ENCODE data around the gene CNTNAP5.

The CNTNAP5 gene

GRCh38 chr2:124713969-124714368, 688.9 kb downstream of the CNTNAP5 start:
- Mint-ChIP-seq H3K27ac (no peak overlapping the region), H3K4me1 (no peaks in the 10 kb centered on the region), H3K9me3 (peaks cover 15% of the 10 kb centered on the region), H3K4me3 (no peak overlapping the region), H3K36me3 (no peaks in the 10 kb centered on the region)
- no peak for ATAC-seq
- DNase-seq (ENCODE audit: low spot score in 2 of 2): no peak

- Mint-ChIP-seq H3K4me3 (no peak overlapping the region), H3K4me1 (no peaks in the 10 kb centered on the region)
Observed at GRCh38 chr2:124725187-124725586, 700.1 kb downstream of the CNTNAP5 start.

DNA sequence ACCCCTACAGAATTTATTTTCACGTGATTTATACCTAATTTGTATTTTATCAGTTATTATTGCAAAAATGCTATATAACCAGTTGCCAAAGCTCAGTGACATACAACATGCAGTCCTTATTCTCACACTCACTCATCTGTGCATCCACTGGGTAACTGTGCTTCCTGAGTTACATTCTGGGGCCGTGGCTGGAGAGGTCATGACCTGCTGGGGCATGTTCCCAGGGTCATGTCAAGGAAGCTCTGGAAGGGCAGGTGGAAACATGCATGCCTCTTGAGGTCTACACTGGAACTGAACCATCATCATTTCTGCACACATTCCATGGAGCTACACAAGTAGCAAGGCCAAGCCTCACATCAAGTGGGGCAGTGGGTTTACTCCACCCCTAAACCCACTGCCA, 715.5 kb downstream of the CNTNAP5 start:
- H3K4me3 Mint-ChIP-seq: no peak overlapping the region
- H3K4me1 Mint-ChIP-seq: no peaks in the 10 kb centered on the region
- no peak overlapping the region for H3K27ac Mint-ChIP-seq
- peaks cover 16% of the 10 kb centered on the region for H3K9me3 Mint-ChIP-seq
- no peaks in the 10 kb centered on the region for H3K36me3 Mint-ChIP-seq
- ATAC-seq (no peak), DNase-seq (ENCODE audit: low spot score in 2 of 2) (no peak)

More at GRCh38 chr2:124725187-124725586, 700.1 kb downstream of the CNTNAP5 start:
- DNase-seq (ENCODE audit: low spot score in 2 of 2) (no peak), ATAC-seq (no peak)
- H3K9me3 Mint-ChIP-seq: peaks cover 8% of the 10 kb centered on the region
- H3K36me3 Mint-ChIP-seq: no peaks in the 10 kb centered on the region
- H3K27ac Mint-ChIP-seq: no peak overlapping the region

- no peaks in the 10 kb centered on the region for H3K4me1 Mint-ChIP-seq
- H3K9me3 Mint-ChIP-seq: peaks cover 18% of the 10 kb centered on the region
- H3K36me3 Mint-ChIP-seq: no peaks in the 10 kb centered on the region
- H3K4me3 Mint-ChIP-seq: no peak overlapping the region
- ATAC-seq: no peak
- H3K27ac Mint-ChIP-seq: no peak overlapping the region
- DNase-seq (ENCODE audit: low spot score in 2 of 2): no peak
Observed at GRCh38 chr2:124753842-124754241, 728.8 kb downstream of the CNTNAP5 start.

GRCh38 chr2:124755386-124755785, 730.3 kb downstream of the CNTNAP5 start:
- no peaks in the 10 kb centered on the region for H3K36me3 Mint-ChIP-seq
- H3K4me1 Mint-ChIP-seq: no peaks in the 10 kb centered on the region
- DNase-seq (ENCODE audit: low spot score in 2 of 2): no peak
- ATAC-seq: no peak
- H3K9me3 Mint-ChIP-seq: peaks cover 9% of the 10 kb centered on the region
- H3K4me3 Mint-ChIP-seq: no peak overlapping the region
- no peak overlapping the region for H3K27ac Mint-ChIP-seq

GRCh38 chr2:124756048-124756447, 731.0 kb downstream of the CNTNAP5 start:
- no peaks in the 10 kb centered on the region for H3K4me1 Mint-ChIP-seq
- no peak overlapping the region for H3K27ac Mint-ChIP-seq
- DNase-seq (ENCODE audit: low spot score in 2 of 2): no peak
- H3K4me3 Mint-ChIP-seq: no peak overlapping the region
- peaks cover 9% of the 10 kb centered on the region for H3K9me3 Mint-ChIP-seq
- no peak for ATAC-seq
- H3K36me3 Mint-ChIP-seq: no peaks in the 10 kb centered on the region

GRCh38 chr2:124762388-124762787, 737.3 kb downstream of the CNTNAP5 start:
- Mint-ChIP-seq H3K36me3 (no peaks in the 10 kb centered on the region), H3K27ac (no peak overlapping the region), H3K4me1 (no peaks in the 10 kb centered on the region), H3K9me3 (peaks cover 9% of the 10 kb centered on the region), H3K4me3 (no peak overlapping the region)
- ATAC-seq (no peak), DNase-seq (ENCODE audit: low spot score in 2 of 2) (no peak)

DNA sequence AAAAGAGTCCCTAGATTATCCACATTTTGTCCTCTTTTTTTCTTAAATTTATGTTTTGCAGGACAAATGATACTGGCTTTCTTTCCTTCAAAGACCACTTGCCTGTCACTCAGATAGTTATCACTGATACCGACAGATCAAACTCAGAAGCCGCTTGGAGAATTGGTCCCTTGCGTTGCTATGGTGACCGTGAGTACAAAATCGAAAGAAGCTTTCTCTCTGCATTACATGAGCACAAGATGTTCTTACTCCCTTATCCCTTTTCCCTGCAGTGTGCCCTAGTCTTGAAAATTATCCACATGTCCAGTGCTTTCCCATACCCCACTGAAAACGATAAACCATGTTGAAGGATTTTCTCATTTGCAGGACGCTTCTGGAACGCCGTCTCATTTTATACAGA, 738.5 kb downstream of the CNTNAP5 start:
- H3K9me3 Mint-ChIP-seq: peaks cover 2% of the 10 kb centered on the region
- no peak overlapping the region for H3K4me3 Mint-ChIP-seq
- no peak overlapping the region for H3K27ac Mint-ChIP-seq
- no peaks in the 10 kb centered on the region for H3K36me3 Mint-ChIP-seq
- H3K4me1 Mint-ChIP-seq: no peaks in the 10 kb centered on the region
- ATAC-seq: no peak
- no peak for DNase-seq (ENCODE audit: low spot score in 2 of 2)

DNA sequence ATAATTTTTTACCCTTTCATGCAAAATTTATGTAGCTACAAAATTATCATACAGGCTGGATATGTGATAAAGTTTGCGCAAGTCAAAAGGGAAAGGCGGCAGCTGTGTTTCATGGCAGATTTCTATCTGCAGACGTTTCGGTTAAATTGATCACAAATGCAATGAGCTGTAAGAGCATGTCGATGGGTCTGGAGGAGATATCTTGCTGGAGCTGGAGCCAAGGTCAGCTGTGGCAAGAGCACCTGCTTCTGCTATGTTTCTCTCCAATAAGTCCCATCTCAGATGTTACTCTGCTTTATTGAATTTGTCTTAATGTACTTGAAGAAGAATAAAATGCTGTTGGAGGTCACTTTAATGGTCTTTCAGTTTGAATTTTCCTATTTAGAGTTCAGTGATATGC, 749.7 kb downstream of the CNTNAP5 start:
- H3K9me3 Mint-ChIP-seq: peaks cover 5% of the 10 kb centered on the region
- no peak for DNase-seq (ENCODE audit: low spot score in 2 of 2)

GRCh38 chr2:124776332-124776731, 751.2 kb downstream of the CNTNAP5 start:
- Mint-ChIP-seq H3K4me1 (no peaks in the 10 kb centered on the region), H3K27ac (no peak overlapping the region), H3K36me3 (no peaks in the 10 kb centered on the region), H3K9me3 (peaks cover 5% of the 10 kb centered on the region), H3K4me3 (no peak overlapping the region)
- ATAC-seq (no peak), DNase-seq (ENCODE audit: low spot score in 2 of 2) (no peak)

More for the DNA sequence above, 749.7 kb downstream of the CNTNAP5 start:
- Mint-ChIP-seq H3K4me3 (no peak overlapping the region), H3K36me3 (no peaks in the 10 kb centered on the region), H3K4me1 (no peaks in the 10 kb centered on the region), H3K27ac (no peak overlapping the region)
- no peak for ATAC-seq

- Mint-ChIP-seq H3K4me3 (no peak overlapping the region), H3K36me3 (no peaks in the 10 kb centered on the region), H3K4me1 (no peaks in the 10 kb centered on the region), H3K9me3 (peaks cover 5% of the 10 kb centered on the region), H3K27ac (no peak overlapping the region)
- ATAC-seq (no peak), DNase-seq (ENCODE audit: low spot score in 2 of 2) (no peak)
Observed at GRCh38 chr2:124778076-124778475, 753.0 kb downstream of the CNTNAP5 start.

DNA sequence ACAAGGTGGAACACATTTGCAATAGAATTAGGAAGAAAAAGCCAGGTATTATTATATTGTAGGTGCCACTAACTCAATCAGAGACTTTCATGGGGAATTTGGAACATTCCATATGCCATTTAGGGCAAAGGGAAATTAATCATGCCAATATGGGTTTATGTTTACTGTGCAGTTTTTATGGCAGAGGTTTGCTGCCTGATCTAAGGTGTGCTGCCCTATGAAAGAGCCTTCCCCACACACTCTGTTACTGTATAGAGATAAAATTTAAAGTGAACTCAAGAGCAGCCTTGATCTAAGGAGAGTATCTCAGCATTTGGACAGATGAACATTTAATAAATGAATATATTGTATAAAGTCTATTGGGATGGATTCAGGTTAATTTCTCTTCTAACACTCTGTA, 771.6 kb downstream of the CNTNAP5 start:
- no peaks in the 10 kb centered on the region for H3K36me3 Mint-ChIP-seq
- H3K4me1 Mint-ChIP-seq: no peaks in the 10 kb centered on the region
- ATAC-seq (no peak), DNase-seq (ENCODE audit: low spot score in 2 of 2) (no peak)
- no peak overlapping the region for H3K4me3 Mint-ChIP-seq
- peaks cover 17% of the 10 kb centered on the region for H3K9me3 Mint-ChIP-seq
- no peak overlapping the region for H3K27ac Mint-ChIP-seq

DNA sequence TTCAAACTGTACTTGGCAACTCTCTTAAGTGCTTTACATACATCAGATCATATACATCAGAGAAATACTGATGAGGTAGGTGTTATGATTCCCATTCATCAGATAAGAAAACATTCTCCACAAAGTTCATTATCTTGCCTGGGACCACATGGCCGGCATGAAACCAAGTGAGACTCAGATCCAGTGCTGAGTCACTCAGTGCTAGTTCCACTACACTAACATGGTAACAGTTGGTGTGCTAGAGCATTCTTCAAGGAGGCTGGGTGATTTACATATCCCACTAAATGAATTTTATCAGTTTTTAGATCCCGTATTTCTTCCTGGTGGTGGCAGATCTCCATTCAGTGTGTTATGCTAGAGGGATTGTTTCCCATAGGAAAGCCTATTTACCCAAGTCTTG, 772.0 kb downstream of the CNTNAP5 start:
- Mint-ChIP-seq H3K4me1 (no peaks in the 10 kb centered on the region), H3K36me3 (no peaks in the 10 kb centered on the region), H3K9me3 (peaks cover 16% of the 10 kb centered on the region), H3K4me3 (no peak overlapping the region), H3K27ac (no peak overlapping the region)
- ATAC-seq (no peak), DNase-seq (ENCODE audit: low spot score in 2 of 2) (no peak)

GRCh38 chr2:124798551-124798950, 773.5 kb downstream of the CNTNAP5 start:
- Mint-ChIP-seq H3K36me3 (no peaks in the 10 kb centered on the region), H3K4me3 (no peak overlapping the region)
- ATAC-seq: no peak

GRCh38 chr2:124804014-124804940, 779.2 kb downstream of the CNTNAP5 start:
- ATAC-seq (no peak), DNase-seq (ENCODE audit: low spot score in 2 of 2) (no peak)
- Mint-ChIP-seq H3K9me3 (peaks cover 15% of the 10 kb centered on the region), H3K4me3 (no peak overlapping the region), H3K27ac (no peak overlapping the region), H3K4me1 (no peaks in the 10 kb centered on the region), H3K36me3 (no peaks in the 10 kb centered on the region)

More at GRCh38 chr2:124798551-124798950, 773.5 kb downstream of the CNTNAP5 start:
- no peak for DNase-seq (ENCODE audit: low spot score in 2 of 2)
- H3K4me1 Mint-ChIP-seq: no peaks in the 10 kb centered on the region
- no peak overlapping the region for H3K27ac Mint-ChIP-seq
- H3K9me3 Mint-ChIP-seq: peaks cover 15% of the 10 kb centered on the region

- Mint-ChIP-seq H3K36me3 (no peaks in the 10 kb centered on the region), H3K4me1 (no peaks in the 10 kb centered on the region), H3K27ac (no peak overlapping the region), H3K9me3 (peaks cover 9% of the 10 kb centered on the region), H3K4me3 (no peak overlapping the region)
- DNase-seq (ENCODE audit: low spot score in 2 of 2) (no peak), ATAC-seq (no peak)
Observed at GRCh38 chr2:124805060-124805459, 780.0 kb downstream of the CNTNAP5 start.

Measured in stimulated activated effector memory CD8-positive, alpha-beta T cell treated with anti-CD3 and anti-CD28 coated beads, Interleukin-12 subunit alpha, Interleukin-12 subunit beta, amount 100 ng/mL, for 72 hours (primary cell).